Stimulated activated CD8-positive, alpha-beta memory T cell treated with anti-CD3 and anti-CD28 coated beads, Interleukin-7, amount 100 ng/mL, for 48 hours (primary cell): ENCODE results near the gene PRB4.
"Not testable (repeated sequence)": the region's sequence is repeated elsewhere in the genome, so short reads cannot be mapped to it uniquely, and the experiment has no call there.

Experiments
- DNase-seq, 2 donors: peaks; one replicate each; pipeline ENCODE4 v3.0.0-alpha.2; 2020; ENCODE audit warnings: low read depth in 1 of 2; ENCODE audit errors: extremely low read depth in 1 of 2

The PRB4 gene

GRCh38 chr12:11310336-11310735 is at the start of gene PRB4:
TSS of gene PRB4 (minus strand) at chr12:11310436. CDS start at chr12:11310398, 38 bp downstream.
- no peak for DNase-seq

GRCh38 chr12:11351736-11352135 is 41.5 kb upstream of the PRB4 start:
- not testable (repeated sequence) for DNase-seq

GRCh38 chr12:11348439-11348838 is 38.2 kb upstream of the PRB4 start:
- no peak for DNase-seq

GRCh38 chr12:11347810-11348209 is 37.6 kb upstream of the PRB4 start:
- DNase-seq = no peak

- DNase-seq = no peak
Measured at GRCh38 chr12:11344500-11344899, 34.3 kb upstream of the PRB4 start.

- no peak for DNase-seq
Measured at GRCh38 chr12:11324426-11324825, 14.2 kb upstream of the PRB4 start.

GRCh38 chr12:11321980-11322379 is 11.7 kb upstream of the PRB4 start:
- no peak for DNase-seq

- no peak for DNase-seq
Measured at GRCh38 chr12:11307143-11307542, 3.1 kb downstream of the PRB4 start.

GRCh38 chr12:11273449-11273848 is 36.8 kb downstream of the PRB4 start:
- DNase-seq = no peak

- no peak for DNase-seq
Measured at GRCh38 chr12:11269607-11270006, 40.6 kb downstream of the PRB4 start, which contains the start of gene PRB3. TSS of gene PRB3 (minus strand) at chr12:11269707. CDS start at chr12:11269669, 38 bp downstream.

GRCh38 chr12:11264501-11264900 is 45.7 kb downstream of the PRB4 start:
- DNase-seq = no peak
